Astrocyte (in vitro differentiated cells and primary cell): ENCODE results near the gene PAX5. TPM values are rescaled to one million over a fixed set of nuclear protein-coding genes. Genes with fewer than 3 reads are reported as not detected.

ENCODE experiments used
- DNase-seq: peaks from one replicate; pipeline ENCODE4 v3.0.0-alpha.2; 2010; ENCODE audit warnings: low read depth
- FAIRE-seq: peaks from 2 replicates; lab custom pipeline; 2011; peaks lifted over from hg19 to GRCh38; lab: Jason Lieb, UNC
- H2AFZ ChIP-seq: 2 replicates; pipeline ENCODE4 v1.6.0; 2012; ENCODE audit warnings: low read depth, low read length, inconsistent platforms
- H3K27ac ChIP-seq: 2 replicates; pipeline ENCODE4 v1.5.1; 2011; ENCODE audit warnings: low read depth, low read length, inconsistent platforms
- H3K27me3 ChIP-seq: 2 replicates; pipeline ENCODE4 v1.6.0; 2011; ENCODE audit warnings: low read length, inconsistent platforms; ENCODE audit not compliant: insufficient read depth
- H3K36me3 ChIP-seq: 2 replicates; pipeline ENCODE4 v1.5.1; 2011; ENCODE audit warnings: low read length, inconsistent platforms; ENCODE audit not compliant: insufficient read depth
- H3K4me1 ChIP-seq: 2 replicates; pipeline ENCODE4 v1.5.1; 2011; ENCODE audit warnings: low read length, inconsistent platforms; ENCODE audit not compliant: insufficient read depth
- H3K4me2 ChIP-seq: 2 replicates; pipeline ENCODE4 v1.6.0; 2012; ENCODE audit warnings: low read length, inconsistent platforms
- H3K4me3 ChIP-seq: 2 replicates; pipeline ENCODE4 v1.5.1; 2011; ENCODE audit warnings: low read depth, mild to moderate bottlenecking, low read length, inconsistent platforms; ENCODE audit not compliant: insufficient read depth
- H3K79me2 ChIP-seq: 2 replicates; pipeline ENCODE4 v1.6.0; 2012; ENCODE audit warnings: mild to moderate bottlenecking, low read length, inconsistent platforms; ENCODE audit not compliant: insufficient read depth
- H3K9ac ChIP-seq: 2 replicates; pipeline ENCODE4 v1.6.0; 2012; ENCODE audit warnings: mild to moderate bottlenecking, low read length, inconsistent platforms
- H3K9me3 ChIP-seq: 2 replicates; pipeline ENCODE4 v1.5.1; 2012; ENCODE audit warnings: low read depth, mild to moderate bottlenecking, low read length, inconsistent platforms; ENCODE audit not compliant: insufficient read depth
- H4K20me1 ChIP-seq: 2 replicates; pipeline ENCODE4 v1.6.0; 2012; ENCODE audit warnings: low read length, inconsistent platforms; ENCODE audit not compliant: insufficient read depth
- H3K27ac Mint-ChIP-seq: one replicate; pipeline ENCODE4 v1.8.0; 2021; ENCODE audit warnings: mild to moderate bottlenecking, mixed read lengths; ENCODE audit not compliant: unreplicated experiment
- H3K27me3 Mint-ChIP-seq: one replicate; pipeline ENCODE4 v1.8.0; 2021; ENCODE audit warnings: low read depth, mixed read lengths; ENCODE audit not compliant: unreplicated experiment
- H3K36me3 Mint-ChIP-seq: one replicate; pipeline ENCODE4 v1.8.0; 2021; ENCODE audit warnings: low read depth, mixed read lengths; ENCODE audit not compliant: unreplicated experiment
- H3K4me1 Mint-ChIP-seq: one replicate; pipeline ENCODE4 v1.8.0; 2021; ENCODE audit warnings: low read depth, mixed read lengths; ENCODE audit not compliant: unreplicated experiment
- H3K4me3 Mint-ChIP-seq: one replicate; pipeline ENCODE4 v1.8.0; 2021; ENCODE audit warnings: mild to moderate bottlenecking, moderate library complexity, mixed read lengths; ENCODE audit not compliant: unreplicated experiment
- H3K9me3 Mint-ChIP-seq: one replicate; pipeline ENCODE4 v1.8.0; 2021; ENCODE audit warnings: mild to moderate bottlenecking, mixed read lengths; ENCODE audit not compliant: unreplicated experiment
- EZH2 ChIP-seq: IDR thresholded peaks from 2 replicates; pipeline ENCODE4 v1.6.1; 2012; ENCODE audit warnings: mild to moderate bottlenecking, low read length, inconsistent platforms; ENCODE audit not compliant: insufficient read depth
- total RNA-seq: library from RNA; stranded (reverse); gene quantifications from 2 replicates; pipeline ENCODE4 v1.2.1, GENCODE V29; 2021
- TF ChIP-seq, protein P1 (sequence below): IDR thresholded peaks from 2 replicates; pipeline ENCODE4 v1.5.1; 2011; ENCODE audit warnings: low read depth, mild to moderate bottlenecking, inconsistent platforms, low read length, moderate library complexity; ENCODE audit not compliant: insufficient read depth

Gene PAX5
- total RNA-seq, 1 donor from 2014 or later, result not detected

DNA sequence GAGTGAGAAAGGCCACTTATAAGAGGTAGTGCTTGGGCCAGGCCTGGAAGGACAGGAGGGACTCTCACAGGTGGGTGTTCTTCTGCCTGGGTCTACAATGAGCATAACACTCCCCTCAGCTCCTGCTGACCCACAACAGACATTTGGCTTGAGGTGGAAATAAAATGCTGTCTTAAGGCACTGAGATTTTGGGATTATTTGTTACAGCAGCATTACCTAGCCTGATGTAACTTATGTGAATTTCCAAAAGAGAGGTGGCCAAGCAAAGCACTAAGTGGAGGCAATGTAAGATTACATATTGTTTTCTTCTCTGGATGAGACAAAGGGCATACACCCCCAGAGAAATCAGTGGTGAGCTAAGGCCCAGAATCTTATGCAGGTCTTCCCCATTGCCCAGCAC lies 221.5 kb downstream of the PAX5 start:
- H3K9ac ChIP-seq, result no peak overlapping the region
- Mint-ChIP-seq H3K9me3 (peaks cover 1% of the 10 kb centered on the region), H3K27me3 (peaks cover 32% of the 10 kb centered on the region), H3K27ac (no peak overlapping the region), H3K4me1 (no peaks in the 10 kb centered on the region), H3K4me3 (no peak overlapping the region), H3K36me3 (no peaks in the 10 kb centered on the region)
- H3K27ac ChIP-seq, result no peak overlapping the region
- no peaks in the 10 kb centered on the region for H3K4me1 ChIP-seq
- H3K9me3 ChIP-seq, result no peaks in the 10 kb centered on the region
- no peaks in the 10 kb centered on the region for H3K36me3 ChIP-seq
- TF ChIP-seq, protein P1, sequence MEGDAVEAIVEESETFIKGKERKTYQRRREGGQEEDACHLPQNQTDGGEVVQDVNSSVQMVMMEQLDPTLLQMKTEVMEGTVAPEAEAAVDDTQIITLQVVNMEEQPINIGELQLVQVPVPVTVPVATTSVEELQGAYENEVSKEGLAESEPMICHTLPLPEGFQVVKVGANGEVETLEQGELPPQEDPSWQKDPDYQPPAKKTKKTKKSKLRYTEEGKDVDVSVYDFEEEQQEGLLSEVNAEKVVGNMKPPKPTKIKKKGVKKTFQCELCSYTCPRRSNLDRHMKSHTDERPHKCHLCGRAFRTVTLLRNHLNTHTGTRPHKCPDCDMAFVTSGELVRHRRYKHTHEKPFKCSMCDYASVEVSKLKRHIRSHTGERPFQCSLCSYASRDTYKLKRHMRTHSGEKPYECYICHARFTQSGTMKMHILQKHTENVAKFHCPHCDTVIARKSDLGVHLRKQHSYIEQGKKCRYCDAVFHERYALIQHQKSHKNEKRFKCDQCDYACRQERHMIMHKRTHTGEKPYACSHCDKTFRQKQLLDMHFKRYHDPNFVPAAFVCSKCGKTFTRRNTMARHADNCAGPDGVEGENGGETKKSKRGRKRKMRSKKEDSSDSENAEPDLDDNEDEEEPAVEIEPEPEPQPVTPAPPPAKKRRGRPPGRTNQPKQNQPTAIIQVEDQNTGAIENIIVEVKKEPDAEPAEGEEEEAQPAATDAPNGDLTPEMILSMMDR, result no peak
- no peak for TF ChIP-seq EZH2
- FAIRE-seq (no peak), DNase-seq (no peak)
- H3K4me3 ChIP-seq, result no peak overlapping the region
- H3K4me2 ChIP-seq, result no peak overlapping the region
- H3K27me3 ChIP-seq, result peaks cover 27% of the 10 kb centered on the region
- no peaks in the 10 kb centered on the region for H3K79me2 ChIP-seq
- H2AFZ ChIP-seq, result no peak overlapping the region
- H4K20me1 ChIP-seq, result no peaks in the 10 kb centered on the region

DNA sequence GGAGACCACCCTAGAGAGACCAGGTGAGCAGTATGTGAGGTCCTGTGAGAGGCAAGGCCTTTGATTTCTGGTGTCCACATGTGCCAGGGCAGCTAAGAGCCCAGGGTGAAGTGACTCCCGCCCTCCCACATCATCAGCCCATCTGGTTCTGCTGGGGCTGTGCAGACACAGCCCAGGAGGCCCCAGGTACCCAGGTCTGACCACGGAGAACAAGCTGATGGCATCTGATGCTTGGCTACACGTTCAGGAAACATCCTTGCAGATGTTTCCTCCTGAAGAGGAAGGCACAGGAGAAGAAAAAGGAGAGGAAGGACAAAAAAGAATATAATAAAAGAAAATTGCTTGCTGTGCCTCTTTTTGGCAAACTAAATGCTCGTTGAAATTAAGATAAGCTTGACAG lies 225.8 kb downstream of the PAX5 start:
- peaks cover 17% of the 10 kb centered on the region for H3K27me3 Mint-ChIP-seq

DNA sequence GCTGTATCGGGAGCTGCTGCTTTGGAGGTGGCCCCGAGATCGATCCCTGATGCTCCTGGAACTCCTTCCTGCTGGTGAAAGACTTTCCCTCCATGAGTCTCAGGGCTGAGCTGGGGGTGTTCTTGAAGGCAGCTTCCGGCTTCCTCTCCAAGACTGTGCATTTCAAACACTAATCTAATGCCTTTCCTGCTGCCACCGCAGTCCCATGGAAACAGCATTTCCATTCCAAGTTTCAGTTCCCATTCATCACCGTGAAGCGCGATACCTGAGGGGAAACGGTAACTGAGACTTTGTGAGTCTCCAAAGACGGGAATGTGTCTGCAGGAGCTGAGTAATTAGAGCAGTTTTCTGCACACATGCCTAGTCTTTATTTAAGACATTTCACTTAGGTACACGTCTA lies 230.1 kb downstream of the PAX5 start:
- H3K9me3 Mint-ChIP-seq, result no peaks in the 10 kb centered on the region
- Histone ChIP-seq H3K27me3 (peaks cover 37% of the 10 kb centered on the region), H2AFZ (no peak overlapping the region), H3K4me1 (no peaks in the 10 kb centered on the region), H3K79me2 (no peaks in the 10 kb centered on the region), H3K27ac (no peak overlapping the region), H3K4me3 (no peak overlapping the region), H4K20me1 (no peaks in the 10 kb centered on the region), H3K4me2 (no peak overlapping the region), H3K9me3 (no peaks in the 10 kb centered on the region), H3K9ac (no peak overlapping the region), H3K36me3 (no peaks in the 10 kb centered on the region)
- peaks cover 3% of the 10 kb centered on the region for H3K36me3 Mint-ChIP-seq
- H3K4me3 Mint-ChIP-seq, result no peak overlapping the region
- peaks cover 13% of the 10 kb centered on the region for H3K27me3 Mint-ChIP-seq
- TF ChIP-seq, protein P1, result no peak
- TF ChIP-seq EZH2, result no peak
- H3K4me1 Mint-ChIP-seq, result peaks cover 9% of the 10 kb centered on the region
- H3K27ac Mint-ChIP-seq, result no peak overlapping the region
- DNase-seq (no peak), FAIRE-seq (no peak)

More for the DNA sequence above, 225.8 kb downstream of the PAX5 start:
- DNase-seq (no peak), FAIRE-seq (no peak)
- Mint-ChIP-seq H3K9me3 (no peaks in the 10 kb centered on the region), H3K27ac (no peak overlapping the region), H3K4me3 (no peak overlapping the region), H3K36me3 (peaks cover 3% of the 10 kb centered on the region), H3K4me1 (no peaks in the 10 kb centered on the region)
- Histone ChIP-seq H3K36me3 (no peaks in the 10 kb centered on the region), H3K27ac (no peak overlapping the region), H3K27me3 (peaks cover 38% of the 10 kb centered on the region), H3K79me2 (no peaks in the 10 kb centered on the region), H3K4me2 (no peak overlapping the region), H3K9ac (no peak overlapping the region), H3K9me3 (no peaks in the 10 kb centered on the region), H3K4me3 (no peak overlapping the region), H4K20me1 (no peaks in the 10 kb centered on the region), H2AFZ (no peak overlapping the region), H3K4me1 (no peaks in the 10 kb centered on the region)
- TF ChIP-seq, protein P1, result no peak
- TF ChIP-seq EZH2, result no peak
